H1 (cell line): ENCODE measurements around the gene DCN. TPM values are rescaled to one million over a fixed set of nuclear protein-coding genes. Genes with fewer than 3 reads are reported as not detected.

Experiments
- CHD7 ChIP-seq: fragments of 300-600 bp; sonication (generic); IDR thresholded peaks from 2 replicates; pipeline ENCODE4 v1.7.1; 2012; ENCODE audit warnings: low read length, moderate library complexity, mild to moderate bottlenecking, inconsistent platforms; ENCODE audit not compliant: insufficient replicate concordance
- JUN ChIP-seq: IDR thresholded peaks from 2 replicates; pipeline ENCODE4 v1.6.1; 2011; ENCODE audit warnings: low read depth, mild to moderate bottlenecking, improper control_type of control experiment, low read length
- RXRA ChIP-seq: IDR thresholded peaks from 2 replicates; pipeline ENCODE4 v1.6.1; 2011; ENCODE audit warnings: low read depth, mild to moderate bottlenecking, low read length, moderate library complexity; ENCODE audit not compliant: insufficient read depth
- SP2 ChIP-seq: IDR thresholded peaks from 2 replicates; pipeline ENCODE4 v1.6.1; 2012; ENCODE audit warnings: mild to moderate bottlenecking, low read length, inconsistent platforms
- polyA plus RNA-seq, 7 experiments: library from polyadenylated mRNA; depleted of rRNA in 3 of 7; stranded (reverse) in 5 of 7; unstranded in 2 of 7; fragments of >200 nt in 5 of 7; fragments of 200-250 nt in 2 of 7; gene quantifications; 1 replicate in 5 of 7; 2 replicates in 1 of 7; 4 replicates in 1 of 7; pipeline versions ENCODE4 v1.2.1 to v1.2.3, GENCODE V29; 2011 to 2013; ENCODE audit warnings: missing spikeins in 2 of 7, mixed read lengths in 2 of 7
- total RNA-seq: library from RNA; stranded (reverse); fragmentation: NEBNext Ultra II Directional; extraction: Animal tissue kit (Norgen Biotek cat#: 25700); gene quantifications from 2 replicates; pipeline ENCODE4 v1.2.1, GENCODE V29; 2021

The DCN gene
- total and polyA plus RNA-seq, 2 of the 8 experiments (the other 6 are each of a cell fraction or from before 2014, with no cell fraction given) = not detected

DNA sequence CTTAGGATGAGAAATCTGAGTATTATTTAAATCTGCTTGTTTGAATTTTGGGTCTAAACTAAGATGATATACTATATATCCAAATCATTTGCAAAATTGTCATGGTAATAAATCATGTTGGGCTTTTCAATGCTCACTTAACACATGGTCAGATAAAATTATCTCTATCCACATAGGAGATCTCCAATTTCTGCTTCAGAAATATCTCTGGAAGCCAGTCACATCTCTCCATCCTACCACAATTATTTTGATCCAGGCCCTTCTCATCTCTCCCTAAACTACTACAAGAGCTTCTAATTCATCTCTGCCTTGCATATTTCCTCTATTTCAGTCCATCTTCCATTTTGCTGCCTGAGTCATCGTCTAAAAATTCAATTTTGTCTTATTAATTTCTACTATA is 3.8 kb downstream of the DCN start (continued):
- TF ChIP-seq SP2 (no peak), CHD7 (no peak), RXRA (no peak), JUN (no peak)
